Esophagus muscularis mucosa (tissue), 4 donors: ENCODE data around the gene CBLC.

Experiments
- CTCF ChIP-seq, 3 experiments: fragments of 200-600 bp in 2 of 3; fragments of 450-650 bp in 1 of 3; sonication (generic) in 2 of 3; IDR thresholded peaks; one replicate each; pipeline ENCODE4 v1.5.1; 2017 to 2019; ENCODE audit warnings: antibody characterized with exemption in 3 of 3, mild to moderate bottlenecking in 2 of 3, moderate library complexity in 1 of 3
- EP300 ChIP-seq: sonication (generic); formaldehyde crosslinking; IDR thresholded peaks from one replicate; pipeline ENCODE4 v1.6.1; 2017; ENCODE audit warnings: antibody characterized with exemption
- POLR2A ChIP-seq: fragments of 450-650 bp; IDR thresholded peaks from one replicate; pipeline ENCODE4 v1.6.1; 2017; ENCODE audit warnings: antibody characterized with exemption, moderate library complexity, mild to moderate bottlenecking, low read depth

- TF ChIP-seq CTCF (IDR thresholded peaks at IDR 0.05) (no peak), POLR2A (no peak), EP300 (no peak)
These were observed 40.2 kb downstream of the CBLC start for GRCh38 chr19:44817725-44818465.
